ENCODE data around the gene DRC3.
"Not testable (repeated sequence)": the region's sequence is repeated elsewhere in the genome, so short reads cannot be mapped to it uniquely, and the experiment has no call there.

DRC3 gene

GRCh38 chr17:17994271-17995069 is 21.8 kb downstream of the DRC3 start:
- peak; percentile 13 for DNase-seq

DNA sequence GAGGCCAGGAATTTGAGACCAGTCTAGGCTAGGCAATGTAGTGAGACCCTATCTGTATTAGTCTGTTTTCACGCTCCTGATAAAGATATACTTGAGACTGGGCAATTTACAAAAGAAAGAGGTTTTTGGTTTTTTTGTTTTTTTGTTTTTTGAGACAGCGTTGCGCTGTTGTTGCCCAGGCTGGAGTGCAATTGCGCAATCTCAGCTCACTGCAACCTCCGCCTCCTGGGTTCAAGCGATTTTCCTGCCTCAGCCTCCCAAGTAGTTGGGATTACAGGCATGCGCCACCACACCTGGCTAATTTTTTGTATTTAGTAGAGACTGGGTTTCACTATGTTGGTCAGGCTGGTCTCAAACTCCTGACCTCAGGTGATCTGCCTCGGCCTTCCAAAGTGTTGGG is 23.2 kb downstream of the DRC3 start:
- not testable (repeated sequence) for DNase-seq

DNA sequence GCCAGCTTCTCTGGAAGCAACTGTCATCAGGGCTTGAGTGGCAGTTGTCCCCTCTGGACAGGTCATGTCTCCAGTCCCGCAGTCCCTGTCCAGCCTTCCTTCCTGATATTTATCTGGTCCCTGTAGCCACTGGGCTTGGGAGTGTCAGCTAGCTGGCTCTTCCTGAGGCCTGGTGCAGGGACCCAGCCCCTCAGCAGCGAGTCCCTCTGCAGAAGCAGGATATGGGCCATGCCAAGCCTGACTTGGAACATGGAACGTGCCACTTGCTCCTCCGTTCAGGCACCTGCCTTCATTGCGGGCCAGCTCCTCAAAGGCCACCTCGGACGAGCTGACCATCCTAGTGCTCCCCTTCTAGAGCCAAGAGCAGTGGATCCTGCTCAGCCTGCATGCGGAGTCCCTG is 26.3 kb downstream of the DRC3 start:
- no peak for DNase-seq

DNA sequence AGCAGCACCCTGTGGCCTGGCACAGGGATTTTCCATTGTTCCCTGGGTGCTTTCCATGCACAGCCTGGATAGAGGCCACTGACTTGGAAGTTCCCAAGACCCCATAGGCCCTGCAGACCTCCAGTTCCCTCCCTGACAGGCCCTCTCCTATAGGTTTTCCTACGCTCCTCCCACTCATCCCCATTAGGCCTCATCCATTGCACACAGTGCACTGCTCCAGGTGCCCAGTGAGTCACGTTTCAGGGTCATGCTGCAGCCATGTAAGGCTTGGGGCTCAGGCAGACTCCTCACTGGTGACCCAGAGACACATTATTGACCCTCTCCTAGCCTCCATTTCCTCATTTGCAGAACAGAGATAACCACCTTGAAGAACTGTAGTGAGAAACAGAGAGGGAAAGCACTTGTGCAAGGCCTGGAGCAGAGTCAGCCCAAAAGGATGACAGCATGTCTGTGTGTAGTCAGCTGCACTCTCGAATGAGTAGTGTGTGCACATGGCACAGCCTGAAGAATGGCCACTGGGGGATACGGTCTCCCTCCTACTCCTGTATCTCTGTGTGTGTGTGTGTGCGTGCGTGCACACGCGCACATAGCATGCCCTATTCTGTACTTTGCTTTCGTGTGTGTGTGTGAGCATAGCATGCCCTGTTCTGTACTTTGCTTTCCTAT is 26.8 kb downstream of the DRC3 start:
- no peak for DNase-seq

GRCh38 chr17:18000030-18000408 is 27.4 kb downstream of the DRC3 start:
- DNase-seq, result no peak

DNA sequence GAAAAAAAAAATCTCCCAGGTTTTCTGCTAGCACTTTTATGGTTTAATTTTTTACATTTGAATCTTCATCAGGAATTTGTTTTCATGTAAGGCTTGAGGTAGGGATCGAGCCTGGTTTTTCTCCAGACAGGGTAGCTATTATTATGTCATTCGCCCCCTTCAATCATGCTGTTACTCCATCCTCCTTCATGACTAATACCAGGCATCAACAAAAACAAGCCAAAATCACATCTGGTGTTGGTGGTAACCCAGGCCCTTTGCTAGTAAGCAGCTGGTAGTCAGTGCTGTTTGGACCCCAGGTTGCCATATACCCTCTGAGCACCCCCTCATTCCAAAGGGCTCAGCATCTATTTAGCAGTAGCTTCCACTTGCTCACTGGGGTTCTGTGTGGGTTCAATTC is 29.5 kb downstream of the DRC3 start:
- no peak for DNase-seq

GRCh38 chr17:18004345-18004744 is 31.7 kb downstream of the DRC3 start:
- DNase-seq, result no peak

- DNase-seq, result no peak
Observed at GRCh38 chr17:18004884-18005305, 32.2 kb downstream of the DRC3 start.

DNA sequence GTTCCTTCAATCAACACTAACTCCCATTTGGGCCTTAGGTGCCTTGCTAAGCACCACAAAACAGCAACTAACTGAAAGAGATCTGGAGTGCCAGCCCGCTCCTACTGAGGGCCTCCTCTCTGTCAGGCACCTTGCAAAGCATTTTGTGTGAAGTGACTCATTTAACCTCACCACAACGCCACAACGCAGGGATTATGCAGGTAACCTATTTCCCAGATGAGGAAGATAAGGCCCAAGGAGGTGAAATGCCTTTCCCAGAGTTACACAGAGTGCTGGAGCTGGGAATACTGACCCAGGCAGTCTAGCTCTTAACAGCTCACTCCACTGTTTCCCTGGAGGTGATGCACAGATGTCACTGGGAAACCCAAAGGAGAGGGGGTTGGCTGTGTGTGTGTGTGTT is 32.8 kb downstream of the DRC3 start:
- no peak for DNase-seq

GRCh38 chr17:18006495-18007239 is 34.0 kb downstream of the DRC3 start:
- DNase-seq, result no peak

GRCh38 chr17:18008496-18009268 is 36.0 kb downstream of the DRC3 start:
- DNase-seq, result no peak

GRCh38 chr17:18009609-18010420 is 37.2 kb downstream of the DRC3 start:
- DNase-seq, result no peak

GRCh38 chr17:18011286-18011685 is 38.6 kb downstream of the DRC3 start:
- DNase-seq, result no peak

DNA sequence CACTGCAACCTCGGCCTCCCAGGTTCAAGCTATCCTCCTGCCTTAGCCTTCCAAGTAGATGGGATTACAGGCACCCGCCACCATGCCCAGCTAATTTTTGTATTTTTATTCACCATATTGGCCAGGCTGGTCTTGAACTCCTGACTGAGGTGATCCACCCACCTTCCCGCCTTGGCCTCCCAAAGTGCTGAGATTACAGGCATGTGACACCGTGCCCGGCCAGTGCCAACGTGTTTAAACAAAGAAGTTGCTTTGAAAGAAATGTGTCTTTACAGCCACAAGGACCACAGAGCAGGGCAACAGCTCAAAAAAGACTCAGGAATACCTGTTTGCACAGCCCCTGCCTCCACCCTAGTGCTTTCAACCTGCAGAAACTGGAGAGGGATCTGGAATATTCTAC is 41.3 kb downstream of the DRC3 start:
- no peak for DNase-seq

DNA sequence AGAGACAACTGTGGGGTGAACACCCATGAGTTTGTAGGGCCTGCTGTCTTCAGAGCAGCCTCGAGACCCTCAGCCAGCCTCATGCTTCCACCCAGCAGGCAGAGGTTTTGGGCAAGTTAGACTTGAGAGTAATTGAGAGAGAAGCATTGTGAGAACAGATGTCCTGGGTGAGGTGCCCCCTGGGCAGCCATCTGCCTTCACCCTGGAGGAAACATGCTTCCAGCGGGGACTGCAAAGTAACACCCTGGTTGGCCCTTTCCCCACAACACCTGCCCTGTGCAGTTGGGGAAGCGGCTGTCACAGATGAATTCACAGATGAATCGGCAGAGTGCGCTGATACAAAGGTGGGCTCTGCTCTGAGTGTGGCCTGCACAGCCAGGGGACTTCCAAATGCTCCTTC is 42.9 kb downstream of the DRC3 start:
- peak; percentile 82 for DNase-seq

GRCh38 chr17:18016426-18016825 is 43.8 kb downstream of the DRC3 start:
- DNase-seq, result no peak

- DNase-seq, result no peak
Observed at GRCh38 chr17:18017958-18018357, 45.3 kb downstream of the DRC3 start.

GRCh38 chr17:18018411-18018921 is 45.8 kb downstream of the DRC3 start:
- DNase-seq, result no peak

DNA sequence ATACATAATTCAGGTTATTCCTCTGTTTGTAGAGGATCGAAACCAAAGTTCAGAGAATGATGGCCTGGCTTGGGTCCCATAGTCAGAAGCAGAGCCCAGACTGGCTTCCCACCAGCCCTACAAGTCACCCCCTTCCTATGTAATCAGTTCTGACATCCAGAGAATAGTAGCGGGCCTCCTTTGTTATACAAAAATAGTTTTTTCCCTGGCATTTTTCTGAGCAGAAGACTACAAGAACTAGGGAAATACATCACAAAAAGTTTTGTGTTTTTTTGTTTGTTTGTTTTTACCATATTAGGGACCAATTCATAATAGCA is 47.1 kb downstream of the DRC3 start:
- no peak for DNase-seq

DNA sequence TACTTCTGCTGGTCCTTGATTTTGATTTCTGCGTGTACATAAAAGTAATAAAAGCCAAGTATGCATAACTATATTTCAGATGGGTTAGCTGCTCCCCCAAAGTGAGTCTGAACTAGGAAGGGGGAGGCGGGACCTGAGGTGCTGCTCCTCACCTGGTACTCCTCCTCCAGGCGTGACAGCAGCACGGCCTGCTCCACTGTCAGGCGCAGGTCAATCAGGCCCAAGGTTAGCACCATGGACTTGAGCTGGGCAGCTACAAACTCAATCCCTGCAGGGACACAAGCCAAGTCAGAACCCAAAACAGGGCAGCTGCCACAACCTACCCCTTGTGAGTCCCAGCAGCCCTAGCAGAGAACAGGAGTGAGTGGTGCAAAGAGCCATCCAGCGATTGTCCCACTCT is 48.3 kb downstream of the DRC3 start:
- DNase-seq, result no peak

DNA sequence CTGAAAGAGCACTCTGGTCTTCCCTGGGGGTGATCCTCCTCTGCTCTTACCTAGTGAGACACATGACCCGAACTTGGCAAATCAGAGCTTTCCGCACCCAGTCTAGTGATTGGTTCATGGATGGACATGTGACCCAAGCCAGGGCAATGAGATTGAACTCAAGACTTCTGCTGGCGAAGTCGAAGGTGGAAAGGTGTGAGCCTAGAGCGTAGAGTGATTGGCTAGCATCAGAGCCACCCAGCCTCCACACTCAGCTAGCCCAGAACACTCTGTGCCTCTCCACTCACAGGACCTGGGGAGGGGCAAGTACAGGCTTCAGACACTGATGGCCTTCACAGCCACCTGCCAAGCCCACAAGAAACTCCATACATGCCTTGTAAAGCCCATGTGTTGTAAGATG is 48.7 kb downstream of the DRC3 start:
- DNase-seq, result no peak

DNA sequence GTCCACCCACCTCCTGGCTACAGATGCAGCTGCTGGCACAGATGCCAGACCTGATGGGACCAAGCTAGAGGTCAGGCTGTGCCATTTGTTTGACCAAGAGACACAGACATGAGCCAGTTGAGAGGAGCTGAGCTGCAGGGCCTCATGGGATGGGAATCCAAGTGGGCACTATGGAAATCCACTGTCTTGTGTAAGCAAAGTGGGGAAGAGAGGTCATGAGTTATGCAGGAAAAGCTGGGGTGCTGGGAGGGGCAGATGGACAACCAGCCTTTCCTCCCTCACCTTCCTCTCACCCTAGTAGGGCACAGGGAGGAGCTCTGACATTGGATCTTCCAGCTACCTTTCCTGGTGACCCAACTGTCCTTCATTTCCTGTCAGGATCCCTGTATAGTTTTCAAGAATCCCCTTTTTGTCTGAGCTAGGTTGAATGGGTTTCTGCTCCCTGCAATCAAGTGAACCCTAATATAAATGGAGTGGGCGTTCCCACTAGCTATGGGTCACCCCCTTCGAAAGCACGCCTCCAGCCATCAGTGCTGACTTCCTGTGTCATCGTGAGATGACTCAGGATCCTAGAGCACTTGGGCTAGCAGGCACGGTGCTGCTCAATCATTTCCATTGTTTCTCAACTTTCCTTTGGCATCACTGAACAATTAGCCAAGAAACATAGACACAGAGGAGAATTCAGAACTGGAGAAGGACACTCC is 52.7 kb downstream of the DRC3 start:
- DNase-seq, result no peak
